Immature natural killer cell (primary cell): ENCODE data around the gene DDIT3. TPM values are rescaled to one million over a fixed set of nuclear protein-coding genes. Genes with fewer than 3 reads are reported as not detected.

Experiments
- DNase-seq, 3 donors: peaks; one replicate each; pipeline ENCODE4 v3.0.0; 2022; ENCODE audit warnings: mixed read lengths in 1 of 3
- H3K27ac Mint-ChIP-seq, 6 donors: one replicate each; pipeline ENCODE4 v1.8.0; 2020; ENCODE audit warnings: mixed read lengths in 6 of 6, mild to moderate bottlenecking in 5 of 6, inconsistent platforms in 4 of 6, moderate library complexity in 3 of 6
- H3K27me3 Mint-ChIP-seq, 3 donors: one replicate each; pipeline ENCODE4 v1.8.0; 2020 to 2021; ENCODE audit warnings: low read depth in 3 of 3, mild to moderate bottlenecking in 3 of 3, mixed read lengths in 3 of 3, moderate library complexity in 3 of 3, inconsistent platforms in 1 of 3
- H3K36me3 Mint-ChIP-seq, 3 donors: one replicate each; pipeline ENCODE4 v1.8.0; 2020; ENCODE audit warnings: mixed read lengths in 3 of 3, inconsistent platforms in 2 of 3, mild to moderate bottlenecking in 2 of 3
- H3K4me1 Mint-ChIP-seq, 2 donors: one replicate each; pipeline ENCODE4 v1.8.0; 2020; ENCODE audit warnings: inconsistent platforms in 2 of 2, mild to moderate bottlenecking in 2 of 2, mixed read lengths in 2 of 2, moderate library complexity in 1 of 2
- H3K4me3 Mint-ChIP-seq, 5 donors: one replicate each; pipeline ENCODE4 v1.8.0; 2020; ENCODE audit warnings: mild to moderate bottlenecking in 5 of 5, mixed read lengths in 5 of 5, inconsistent platforms in 3 of 5, moderate library complexity in 3 of 5
- H3K9me3 Mint-ChIP-seq, 6 donors: one replicate each; pipeline ENCODE4 v1.8.0; 2020; ENCODE audit warnings: mild to moderate bottlenecking in 6 of 6, mixed read lengths in 6 of 6, inconsistent platforms in 4 of 6, moderate library complexity in 3 of 6
- polyA plus RNA-seq, 3 donors: library from polyadenylated mRNA; unstranded; fragments of 300-500 nt; fragmentation: Illumina TruSeq; gene quantifications; one replicate each; pipeline ENCODE4 v1.2.3, GENCODE V29; 2021

Gene DDIT3
- polyA plus RNA-seq, 3 donors from 2014 or later, result 22.8 to 38.8 (median 29.4) TPM

DNA sequence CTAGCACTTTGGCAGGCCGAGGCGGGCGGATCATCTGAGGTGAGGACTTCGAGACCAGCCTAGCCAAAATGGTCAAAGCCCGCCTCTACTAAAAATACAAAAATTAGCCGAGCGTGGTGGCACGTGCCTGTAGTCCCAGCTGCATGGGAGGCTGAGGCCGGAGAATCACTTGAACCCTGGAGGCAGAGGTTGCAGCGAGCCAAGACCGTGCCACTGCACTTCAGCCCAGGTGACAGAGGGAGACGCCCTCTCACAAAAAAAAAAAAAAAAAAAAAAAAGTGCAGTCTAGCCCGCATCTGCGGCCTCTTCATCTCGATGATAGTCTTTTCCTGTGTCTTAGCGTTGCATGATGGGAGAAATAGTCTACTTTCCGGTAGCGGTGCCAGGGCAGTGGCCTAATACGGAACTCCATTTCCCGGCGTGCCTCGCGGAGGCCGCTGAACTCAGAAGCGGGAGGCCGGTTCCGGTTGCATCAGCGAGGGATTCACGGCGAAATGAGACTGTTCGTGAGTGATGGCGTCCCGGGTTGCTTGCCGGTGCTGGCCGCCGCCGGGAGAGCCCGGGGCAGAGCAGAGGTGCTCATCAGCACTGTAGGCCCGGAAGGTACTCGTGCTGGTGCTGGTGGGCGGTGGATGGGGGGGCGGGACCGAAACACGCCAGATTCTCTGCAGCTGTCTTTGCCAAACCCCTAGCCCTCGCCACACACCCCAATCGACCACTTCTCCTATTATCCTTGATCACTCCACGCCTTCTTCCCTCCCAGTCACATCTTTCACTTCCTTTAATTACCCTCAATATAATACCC is 32.5 kb downstream of the DDIT3 start, which contains the start of gene MARS1:
MARS1 (plus strand) TSS at position 472 of the 805 bp plus-strand sequence; CDS start at position 495, 23 bp downstream.
- H3K4me1 Mint-ChIP-seq, result peaks cover 37 to 43% of the 10 kb centered on the region in 2 donors
- no peaks in the 10 kb centered on the region for H3K9me3 Mint-ChIP-seq
- H3K27ac Mint-ChIP-seq, result peak within 1 kb of the TSS; percentile 91 to 98 (median 96)
- DNase-seq, result peak; percentile 90 to 92 (median 91)
- H3K4me3 Mint-ChIP-seq, result peak within 1 kb of the TSS; percentile 94 to 99 (median 97)
- peaks cover 6 to 11% (median 9%) of the 10 kb centered on the region in 3 donors for H3K27me3 Mint-ChIP-seq
- peaks cover 7 to 25% (median 12%) of the 10 kb centered on the region in 3 donors for H3K36me3 Mint-ChIP-seq

DNA sequence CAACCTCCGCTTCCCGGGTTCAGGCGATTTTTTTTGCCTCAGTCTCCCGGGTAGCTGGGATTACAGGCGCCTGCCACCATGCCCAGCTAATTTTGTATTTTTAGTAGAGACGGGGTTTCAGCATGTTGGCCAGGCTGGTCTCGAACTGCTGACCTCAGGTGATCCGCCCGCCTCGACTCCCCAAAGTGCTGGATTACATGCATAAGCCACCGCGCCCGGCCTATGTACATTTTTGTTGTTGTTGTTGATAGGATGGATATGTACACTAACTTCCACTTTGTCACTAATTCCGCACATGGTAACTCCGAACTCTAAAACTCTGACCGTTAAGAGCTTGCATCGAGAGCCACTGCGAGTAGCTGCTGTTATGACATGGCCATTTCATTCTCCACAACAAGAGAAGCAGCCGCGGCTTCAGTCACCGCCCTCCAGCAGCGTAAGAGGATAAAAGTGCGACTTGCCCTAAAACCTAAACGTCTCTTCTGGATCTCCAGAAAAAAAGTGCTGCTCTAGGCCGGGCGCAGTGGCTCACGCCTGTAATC is 33.2 kb downstream of the DDIT3 start:
- Mint-ChIP-seq H3K36me3 (peaks cover 7 to 20% (median 8%) of the 10 kb centered on the region in 3 donors), H3K9me3 (no peaks in the 10 kb centered on the region), H3K4me1 (peaks cover 35 to 43% of the 10 kb centered on the region in 2 donors), H3K27ac (peak overlapping the region; percentile 91 to 98 (median 96)), H3K4me3 (peak overlapping the region in 4 of 5 donors; percentile 94 to 99 (median 98)), H3K27me3 (peaks cover 6 to 9% (median 9%) of the 10 kb centered on the region in 3 donors)
- DNase-seq, result no peak

- Mint-ChIP-seq H3K36me3 (peaks cover 0 to 8% (median 0%) of the 10 kb centered on the region in 3 donors), H3K9me3 (no peaks in the 10 kb centered on the region), H3K27me3 (peaks cover 6 to 14% (median 9%) of the 10 kb centered on the region in 3 donors), H3K4me1 (peaks cover 44 to 47% of the 10 kb centered on the region in 2 donors), H3K27ac (peak overlapping the region in 1 of 6 donors; percentile 24), H3K4me3 (no peak overlapping the region)
- no peak for DNase-seq
Measured at GRCh38 chr12:57485695-57486094, 34.6 kb downstream of the DDIT3 start.

DNA sequence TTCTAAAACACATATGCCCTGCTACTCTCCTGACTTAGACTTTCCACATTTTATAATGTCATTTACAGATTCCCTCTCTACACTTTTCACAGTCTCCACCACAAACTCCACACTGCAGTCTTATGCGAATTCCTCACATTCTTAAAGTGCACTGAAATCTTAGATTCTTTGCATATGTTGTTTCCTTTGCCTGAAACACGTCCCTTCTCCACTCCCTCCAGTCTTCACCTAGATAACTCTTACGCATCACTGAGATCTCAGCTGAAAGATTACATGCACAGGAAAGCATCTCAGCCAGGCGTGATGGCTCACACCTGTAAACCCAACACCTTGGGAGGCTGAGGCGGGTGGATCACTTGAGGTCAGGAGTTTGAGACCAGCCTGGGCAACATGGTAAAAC is 36.8 kb downstream of the DDIT3 start:
- H3K9me3 Mint-ChIP-seq, result no peaks in the 10 kb centered on the region
- DNase-seq, result no peak
- H3K4me3 Mint-ChIP-seq, result no peak overlapping the region
- H3K27me3 Mint-ChIP-seq, result peaks cover 19 to 29% (median 24%) of the 10 kb centered on the region in 3 donors
- peak overlapping the region; percentile 43 to 95 (median 82) for H3K27ac Mint-ChIP-seq
- peaks cover 55 to 57% of the 10 kb centered on the region in 2 donors for H3K4me1 Mint-ChIP-seq
- H3K36me3 Mint-ChIP-seq, result peaks cover 0 to 2% (median under 1%) of the 10 kb centered on the region in 3 donors

GRCh38 chr12:57481671-57482070 is 38.6 kb downstream of the DDIT3 start:
- Mint-ChIP-seq H3K9me3 (no peaks in the 10 kb centered on the region), H3K4me1 (peaks cover 59 to 61% of the 10 kb centered on the region in 2 donors), H3K4me3 (peak overlapping the region in 3 of 5 donors; percentile 41 to 96 (median 44)), H3K27ac (peak overlapping the region; percentile 99 to 100 (median 100)), H3K27me3 (peaks cover 28 to 38% (median 35%) of the 10 kb centered on the region in 3 donors), H3K36me3 (peaks cover 14 to 18% (median 17%) of the 10 kb centered on the region in 3 donors)
- no peak for DNase-seq

- H3K4me1 Mint-ChIP-seq, result peaks cover 74 to 76% of the 10 kb centered on the region in 2 donors
- H3K36me3 Mint-ChIP-seq, result peaks cover 22 to 25% (median 23%) of the 10 kb centered on the region in 3 donors
- DNase-seq, result peak; percentile 91 to 92 (median 92)
- H3K9me3 Mint-ChIP-seq, result no peaks in the 10 kb centered on the region
- H3K27ac Mint-ChIP-seq, result peak within 1 kb of the TSS; percentile 99 to 100 (median 100)
- H3K4me3 Mint-ChIP-seq, result peak within 1 kb of the TSS; percentile 90 to 97 (median 95)
- peaks cover 37 to 50% (median 46%) of the 10 kb centered on the region in 3 donors for H3K27me3 Mint-ChIP-seq
Measured at GRCh38 chr12:57479376-57480115, 40.8 kb downstream of the DDIT3 start, which contains the start of gene ARHGAP9. TSS of gene ARHGAP9 (minus strand) at chr12:57479866. CDS start at chr12:57479406, 460 bp downstream.

DNA sequence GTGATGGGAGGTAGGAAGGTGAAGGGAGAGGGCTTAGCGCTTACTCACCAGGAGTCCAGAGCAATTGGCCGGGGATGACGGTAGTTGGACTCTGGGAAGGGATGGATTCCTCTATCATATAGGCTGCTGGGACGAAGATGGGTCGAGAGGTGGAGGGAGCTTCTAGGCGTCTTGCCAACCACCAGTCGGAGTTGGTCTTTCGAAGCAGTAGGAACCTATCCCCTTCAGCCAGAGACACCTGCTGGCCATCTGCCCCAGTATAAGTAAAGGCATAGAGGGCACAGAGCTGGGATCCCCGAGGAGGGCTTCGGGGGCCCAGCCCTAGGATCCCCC is 41.3 kb downstream of the DDIT3 start:
- Mint-ChIP-seq H3K4me1 (peaks cover 79 to 82% of the 10 kb centered on the region in 2 donors), H3K36me3 (peaks cover 27 to 30% (median 28%) of the 10 kb centered on the region in 3 donors), H3K27ac (peak overlapping the region; percentile 99 to 100 (median 100)), H3K9me3 (no peaks in the 10 kb centered on the region), H3K27me3 (peaks cover 39 to 55% (median 51%) of the 10 kb centered on the region in 3 donors), H3K4me3 (peak overlapping the region; percentile 90 to 97 (median 95))
- no peak for DNase-seq

DNA sequence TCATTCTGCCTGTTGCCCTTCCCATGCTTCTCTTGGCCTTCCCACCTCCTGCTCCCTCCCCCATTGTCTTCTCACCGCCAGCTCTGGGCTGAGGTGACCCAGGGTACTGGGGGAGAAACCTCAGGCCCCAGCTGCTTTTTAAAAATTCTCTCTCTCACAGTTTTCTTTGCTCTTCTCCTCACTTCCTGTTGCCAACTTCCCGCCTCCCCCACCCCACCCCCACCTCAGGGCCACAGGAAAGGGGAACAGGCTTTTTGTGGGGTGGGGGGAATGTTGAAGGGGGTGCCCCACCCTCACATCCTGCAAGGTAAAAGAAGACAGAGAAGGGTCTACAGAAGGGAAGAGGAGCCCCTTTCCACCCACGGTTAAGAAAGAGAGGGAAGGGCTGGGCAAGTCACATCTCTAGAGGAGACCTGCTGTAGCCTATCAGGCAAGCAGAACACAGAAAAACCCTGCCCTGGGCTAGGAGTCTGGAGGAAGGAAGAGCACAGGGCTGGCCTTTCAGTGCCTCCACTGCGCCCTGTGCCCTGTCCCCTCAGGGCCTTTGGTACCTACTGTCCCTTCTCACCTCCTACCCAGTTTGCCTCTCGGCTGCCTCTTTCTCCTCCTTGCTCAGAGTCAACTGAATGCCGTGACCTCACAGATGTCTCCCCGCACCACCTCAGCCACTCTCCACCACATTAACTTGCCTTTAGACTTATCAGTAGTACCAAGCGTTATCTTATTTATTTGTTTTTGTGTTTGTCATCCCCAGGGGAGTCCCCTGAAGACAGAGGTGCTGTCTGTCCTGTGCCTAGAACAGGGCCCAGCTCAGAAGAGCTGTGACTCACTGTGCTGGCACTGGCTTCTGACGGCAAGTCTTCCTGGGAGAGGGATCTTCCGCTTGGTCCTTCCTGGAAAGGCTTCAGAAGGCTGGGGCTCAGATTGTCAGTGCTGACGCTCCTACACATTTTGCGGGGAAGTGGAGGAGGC is 42.3 kb downstream of the DDIT3 start:
- Mint-ChIP-seq H3K4me3 (peak overlapping the region; percentile 90 to 97 (median 95)), H3K36me3 (peaks cover 32 to 38% (median 36%) of the 10 kb centered on the region in 3 donors), H3K4me1 (peaks cover 83% of the 10 kb centered on the region in 2 donors), H3K27ac (peak overlapping the region; percentile 99 to 100 (median 100)), H3K9me3 (no peaks in the 10 kb centered on the region), H3K27me3 (peaks cover 41 to 57% (median 53%) of the 10 kb centered on the region in 3 donors)
- peak; percentile 69 to 77 (median 73) for DNase-seq

DNA sequence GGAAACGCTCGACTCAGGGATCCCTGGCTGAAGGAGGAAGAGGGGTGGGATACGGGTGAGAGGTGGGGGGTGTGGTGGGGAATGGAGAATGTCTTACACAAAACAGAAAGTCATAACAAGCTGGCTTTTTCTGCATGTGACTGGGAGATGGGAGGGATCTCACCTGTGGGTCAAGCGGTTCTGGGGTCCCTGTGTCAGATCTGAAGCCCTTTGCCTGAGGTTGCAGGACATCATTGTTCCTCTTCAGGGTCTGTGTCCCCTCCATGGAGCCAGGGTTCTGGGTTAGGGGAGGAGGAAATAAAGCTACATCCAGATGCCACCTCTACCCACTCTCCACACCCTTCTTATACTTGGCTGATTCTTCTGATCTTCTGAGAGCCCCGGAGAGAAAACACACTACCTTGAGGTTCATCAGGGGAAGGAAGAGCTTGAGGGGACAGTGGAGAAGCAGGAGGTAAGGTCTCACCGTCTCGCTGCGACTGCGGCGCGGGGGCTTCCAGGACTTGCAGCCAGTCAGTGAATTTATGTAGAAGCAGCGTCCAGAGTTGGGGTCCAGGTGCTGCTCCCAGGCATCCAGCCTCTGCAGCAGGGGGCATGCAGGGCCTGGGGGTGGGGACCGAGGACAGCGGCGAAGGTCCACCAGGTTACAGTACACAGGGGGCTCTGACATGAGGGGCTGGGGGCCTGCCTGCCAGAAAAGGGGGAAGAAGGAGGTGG is 43.2 kb downstream of the DDIT3 start:
- peaks cover 40 to 44% (median 43%) of the 10 kb centered on the region in 3 donors for H3K36me3 Mint-ChIP-seq
- H3K4me1 Mint-ChIP-seq, result peaks cover 90% of the 10 kb centered on the region in 2 donors
- no peak for DNase-seq
- H3K9me3 Mint-ChIP-seq, result no peaks in the 10 kb centered on the region
- H3K27me3 Mint-ChIP-seq, result peaks cover 47 to 58% (median 56%) of the 10 kb centered on the region in 3 donors
- peak overlapping the region; percentile 90 to 97 (median 95) for H3K4me3 Mint-ChIP-seq
- peak overlapping the region; percentile 99 to 100 (median 100) for H3K27ac Mint-ChIP-seq

GRCh38 chr12:57476162-57476992 is 43.9 kb downstream of the DDIT3 start:
- H3K36me3 Mint-ChIP-seq, result peaks cover 43 to 49% (median 43%) of the 10 kb centered on the region in 3 donors
- H3K4me1 Mint-ChIP-seq, result peaks cover 91 to 92% of the 10 kb centered on the region in 2 donors
- H3K27ac Mint-ChIP-seq, result peak overlapping the region; percentile 99 to 100 (median 100)
- peak overlapping the region; percentile 90 to 97 (median 95) for H3K4me3 Mint-ChIP-seq
- peaks cover 47 to 61% (median 56%) of the 10 kb centered on the region in 3 donors for H3K27me3 Mint-ChIP-seq
- H3K9me3 Mint-ChIP-seq, result no peaks in the 10 kb centered on the region
- peak; percentile 76 to 83 (median 81) for DNase-seq
